DOHH2 (cell line): Measurements from ENCODE around the gene APOC3.

Experiments used
- H3F3A ChIP-seq: fragments of 200-600 bp; sonication (generic), shearing (Covaris generic); 2 replicates; pipeline ENCODE4 v1.6.0; 2016; ENCODE audit warnings: antibody characterized with exemption, mild to moderate bottlenecking; ENCODE audit not compliant: control insufficient read depth, insufficient read depth
- H3K27ac ChIP-seq: fragments of 200-600 bp; sonication (generic); 2 replicates; pipeline ENCODE4 v1.5.1; 2014; ENCODE audit warnings: low read depth, mild to moderate bottlenecking, low read length, moderate library complexity
- H3K27me3 ChIP-seq: fragments of 200-600 bp; sonication (generic); 2 replicates; pipeline ENCODE4 v1.6.1; 2014; ENCODE audit warnings: mild to moderate bottlenecking, low read length, mixed read lengths; ENCODE audit not compliant: control insufficient read depth
- H3K36me3 ChIP-seq: fragments of 200-600 bp; sonication (generic); 2 replicates; pipeline ENCODE4 v1.6.1; 2014; ENCODE audit warnings: mild to moderate bottlenecking, low read length, moderate library complexity, mixed read lengths; ENCODE audit not compliant: control insufficient read depth
- H3K4me1 ChIP-seq: fragments of 200-600 bp; sonication (generic); 2 replicates; pipeline ENCODE4 v1.6.1; 2014; ENCODE audit warnings: mild to moderate bottlenecking, low read length, mixed read lengths; ENCODE audit not compliant: control insufficient read depth
- H3K4me2 ChIP-seq: fragments of 200-600 bp; sonication (generic); 2 replicates; pipeline ENCODE4 v1.6.0; 2014; ENCODE audit warnings: mild to moderate bottlenecking, low read length, moderate library complexity
- H3K4me3 ChIP-seq: fragments of 200-600 bp; sonication (generic); 2 replicates; pipeline ENCODE4 v1.5.1; 2014; ENCODE audit warnings: mild to moderate bottlenecking, low read length, mixed read lengths
- H3K79me2 ChIP-seq: fragments of 200-600 bp; sonication (generic); 2 replicates; pipeline ENCODE4 v1.6.1; 2014; ENCODE audit warnings: mild to moderate bottlenecking, low read length, mixed read lengths; ENCODE audit not compliant: control insufficient read depth
- H3K9me2 ChIP-seq: fragments of 200-600 bp; sonication (generic); replicated peaks from 2 replicates; pipeline ENCODE4 v1.6.1; 2014; ENCODE audit warnings: mild to moderate bottlenecking, low read length, mixed read lengths; ENCODE audit not compliant: control insufficient read depth
- H3K9me3 ChIP-seq: fragments of 200-600 bp; sonication (generic); 2 replicates; pipeline ENCODE4 v1.6.1; 2014; ENCODE audit warnings: antibody characterized with exemption, low read length, mixed read lengths; ENCODE audit not compliant: control insufficient read depth, insufficient read depth
- H4K20me1 ChIP-seq: fragments of 200-600 bp; sonication (generic); 2 replicates; pipeline ENCODE4 v1.6.0; 2014; ENCODE audit warnings: low read depth, mild to moderate bottlenecking, antibody characterized with exemption, low read length, moderate library complexity; ENCODE audit not compliant: control insufficient read depth, insufficient read depth
- EZH2phosphoT487 ChIP-seq: fragments of 200-600 bp; sonication (generic); IDR thresholded peaks from 2 replicates; pipeline ENCODE4 v1.6.1; 2017; ENCODE audit warnings: borderline replicate concordance, mild to moderate bottlenecking, antibody characterized with exemption, low read length, moderate library complexity, mixed read lengths
- TF ChIP-seq, protein P1 (sequence below): fragments of 200-600 bp; sonication (generic); IDR thresholded peaks from one replicate; pipeline ENCODE4 v1.5.1; 2014; ENCODE audit warnings: antibody characterized with exemption, mild to moderate bottlenecking, low read depth, low read length; ENCODE audit not compliant: poor library complexity, severe bottlenecking

Gene APOC3

DNA sequence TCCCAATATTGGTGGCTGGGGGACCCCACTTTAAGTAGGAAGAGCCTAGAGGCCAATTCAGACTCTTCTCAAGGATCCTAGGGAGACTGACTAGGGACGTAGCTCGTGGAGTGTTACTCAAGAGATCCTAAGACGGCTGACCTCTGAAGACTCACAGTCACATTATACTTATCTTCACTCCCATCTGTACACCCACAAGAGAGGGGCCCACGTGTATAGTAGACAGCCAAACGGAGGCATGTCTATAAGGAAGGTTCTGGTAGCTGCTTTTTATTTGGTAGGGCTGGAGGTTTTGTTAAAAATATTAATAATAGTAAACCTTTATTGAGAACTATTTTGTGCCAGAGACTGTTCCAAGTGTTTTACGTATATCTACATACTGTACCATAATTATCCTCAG, 30.6 kb downstream of the APOC3 start:
- Histone ChIP-seq H3K79me2 (no peaks in the 10 kb centered on the region), H3F3A (no peaks in the 10 kb centered on the region), H3K27me3 (no peaks in the 10 kb centered on the region), H3K4me2 (no peak overlapping the region), H4K20me1 (no peaks in the 10 kb centered on the region), H3K9me3 (no peaks in the 10 kb centered on the region), H3K9me2 (no peaks in the 10 kb centered on the region), H3K36me3 (peaks cover 56% of the 10 kb centered on the region), H3K4me3 (no peak overlapping the region), H3K4me1 (no peaks in the 10 kb centered on the region), H3K27ac (no peak overlapping the region)
- TF ChIP-seq, protein P1, sequence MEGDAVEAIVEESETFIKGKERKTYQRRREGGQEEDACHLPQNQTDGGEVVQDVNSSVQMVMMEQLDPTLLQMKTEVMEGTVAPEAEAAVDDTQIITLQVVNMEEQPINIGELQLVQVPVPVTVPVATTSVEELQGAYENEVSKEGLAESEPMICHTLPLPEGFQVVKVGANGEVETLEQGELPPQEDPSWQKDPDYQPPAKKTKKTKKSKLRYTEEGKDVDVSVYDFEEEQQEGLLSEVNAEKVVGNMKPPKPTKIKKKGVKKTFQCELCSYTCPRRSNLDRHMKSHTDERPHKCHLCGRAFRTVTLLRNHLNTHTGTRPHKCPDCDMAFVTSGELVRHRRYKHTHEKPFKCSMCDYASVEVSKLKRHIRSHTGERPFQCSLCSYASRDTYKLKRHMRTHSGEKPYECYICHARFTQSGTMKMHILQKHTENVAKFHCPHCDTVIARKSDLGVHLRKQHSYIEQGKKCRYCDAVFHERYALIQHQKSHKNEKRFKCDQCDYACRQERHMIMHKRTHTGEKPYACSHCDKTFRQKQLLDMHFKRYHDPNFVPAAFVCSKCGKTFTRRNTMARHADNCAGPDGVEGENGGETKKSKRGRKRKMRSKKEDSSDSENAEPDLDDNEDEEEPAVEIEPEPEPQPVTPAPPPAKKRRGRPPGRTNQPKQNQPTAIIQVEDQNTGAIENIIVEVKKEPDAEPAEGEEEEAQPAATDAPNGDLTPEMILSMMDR = no peak
- TF ChIP-seq EZH2phosphoT487 = no peak

DNA sequence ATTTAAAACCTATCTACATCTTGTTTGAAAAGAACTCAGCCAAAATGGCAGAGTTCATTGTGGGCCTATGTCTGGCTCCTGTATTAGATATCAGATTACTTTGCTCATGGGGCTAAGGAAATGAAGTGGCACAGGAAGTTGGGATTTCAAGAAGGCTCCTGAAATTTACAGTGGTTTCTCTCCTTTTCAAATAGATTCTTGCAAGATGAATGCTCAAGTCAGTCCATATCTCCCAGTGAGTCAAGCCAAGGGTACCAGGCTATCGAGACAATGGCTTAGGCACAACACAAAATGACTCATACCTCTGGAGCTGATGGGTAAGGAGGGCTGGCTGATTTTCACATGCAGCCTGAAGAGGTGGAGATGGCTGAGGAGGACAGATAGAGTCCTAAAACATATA, 31.8 kb downstream of the APOC3 start:
- Histone ChIP-seq H3K36me3 (peaks cover 61% of the 10 kb centered on the region), H3K9me2 (no peaks in the 10 kb centered on the region), H3K79me2 (no peaks in the 10 kb centered on the region), H3K27ac (no peak overlapping the region), H3K4me1 (no peaks in the 10 kb centered on the region), H3K4me3 (no peak overlapping the region), H3F3A (no peaks in the 10 kb centered on the region), H3K27me3 (no peaks in the 10 kb centered on the region), H3K4me2 (no peak overlapping the region), H3K9me3 (no peaks in the 10 kb centered on the region), H4K20me1 (no peaks in the 10 kb centered on the region)
- TF ChIP-seq, protein P1 = no peak
- TF ChIP-seq EZH2phosphoT487 = no peak

DNA sequence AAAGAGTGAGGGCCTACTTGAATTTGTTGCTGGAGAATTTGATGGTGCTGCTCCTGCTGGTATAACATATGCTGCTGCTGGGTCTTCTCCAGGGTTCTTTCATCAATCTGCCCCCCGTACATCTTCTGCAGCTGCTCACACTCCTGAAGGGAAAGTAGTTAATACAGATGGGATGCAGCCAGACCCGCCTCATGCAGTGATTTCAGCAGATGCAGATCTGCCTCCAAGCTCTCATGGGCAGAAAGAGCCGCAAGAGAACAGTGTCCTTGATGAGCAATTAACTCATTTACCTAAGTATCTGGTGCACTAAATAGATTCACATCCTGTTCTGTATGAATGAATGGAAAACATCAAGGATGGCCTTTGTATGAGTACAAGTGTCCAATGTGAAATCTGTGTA, 32.5 kb downstream of the APOC3 start:
- no peak overlapping the region for H3K27ac ChIP-seq
- no peaks in the 10 kb centered on the region for H3F3A ChIP-seq
- H4K20me1 ChIP-seq = no peaks in the 10 kb centered on the region
- H3K27me3 ChIP-seq = no peaks in the 10 kb centered on the region
- H3K9me3 ChIP-seq = no peaks in the 10 kb centered on the region
- TF ChIP-seq, protein P1 = no peak
- TF ChIP-seq EZH2phosphoT487 = no peak
- H3K4me2 ChIP-seq = no peak overlapping the region
- H3K36me3 ChIP-seq = peaks cover 66% of the 10 kb centered on the region
- H3K4me1 ChIP-seq = no peaks in the 10 kb centered on the region
- H3K9me2 ChIP-seq = no peaks in the 10 kb centered on the region
- no peak overlapping the region for H3K4me3 ChIP-seq
- H3K79me2 ChIP-seq = no peaks in the 10 kb centered on the region

DNA sequence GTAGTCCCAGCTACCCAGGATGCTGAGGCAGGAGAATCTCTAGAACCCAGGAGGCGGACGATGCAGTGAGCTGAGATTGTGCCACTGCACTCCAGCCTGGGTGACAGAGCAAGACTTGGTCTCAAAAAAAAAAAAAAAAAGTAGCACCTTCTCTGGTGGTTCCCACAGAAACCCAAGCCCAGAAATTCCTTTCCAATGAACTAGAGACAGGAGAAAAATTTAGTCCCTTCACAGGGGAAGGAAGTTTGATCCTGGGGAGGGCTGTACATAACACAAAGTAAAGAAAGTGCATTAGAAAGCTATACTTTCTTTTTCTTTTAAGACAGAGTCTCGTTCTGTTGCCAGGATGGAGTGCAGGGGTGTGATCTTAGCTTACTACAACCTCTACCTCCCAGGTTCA, 33.2 kb downstream of the APOC3 start:
- Histone ChIP-seq H3F3A (no peaks in the 10 kb centered on the region), H3K79me2 (no peaks in the 10 kb centered on the region), H3K27ac (no peak overlapping the region), H3K4me3 (no peak overlapping the region), H3K36me3 (peaks cover 66% of the 10 kb centered on the region), H4K20me1 (no peaks in the 10 kb centered on the region), H3K27me3 (no peaks in the 10 kb centered on the region), H3K9me2 (no peaks in the 10 kb centered on the region), H3K4me2 (no peak overlapping the region), H3K4me1 (no peaks in the 10 kb centered on the region), H3K9me3 (no peaks in the 10 kb centered on the region)
- no peak for TF ChIP-seq EZH2phosphoT487
- TF ChIP-seq, protein P1 = no peak
